K562 (cell line): ENCODE data around the gene PTPN12. TPM values are rescaled to one million over a fixed set of nuclear protein-coding genes. Genes with fewer than 3 reads are reported as not detected.

Experiments used
- ATAC-seq: fragments of 200-7000 bp; cut with Tn5 transposase; 3 replicates; pipeline ENCODE4 v1.9.1; 2020; ENCODE audit warnings: moderate library complexity
- Bru-seq: library from RNA; stranded (reverse); fragments of 400-500 nt; gene quantifications from one replicate; lab custom pipeline; 2021; lab: Mats Ljungman, UMichigan
- BruChase-seq, 2 experiments: library from RNA; stranded (reverse); fragments of 400-500 nt; gene quantifications; one replicate each; lab custom pipeline; 2021; lab: Mats Ljungman, UMichigan
- BruUV-seq: library from RNA; stranded (reverse); fragments of 400-500 nt; replicated peaks from 2 replicates; lab custom pipeline; 2021; lab: Mats Ljungman, UMichigan
- CTCF ChIA-PET: fragments of 300-600 bp; formaldehyde crosslinking; extraction: SDS; loops from one replicate; lab custom pipeline; 2021; ENCODE audit warnings: low intra/inter-chr PET ratio; lab: Yijun Ruan, JAX
- POLR2A ChIA-PET: fragments of 300-600, 350-650 bp; sonication (Branson Sonifier 250); formaldehyde crosslinking; extraction: SDS; loops from one replicate; lab custom pipeline; 2021; ENCODE audit warnings: antibody characterized with exemption, inconsistent platforms; lab: Yijun Ruan, JAX
- DNase-seq, 4 experiments: peaks; one replicate each; pipeline versions ENCODE4 v3.0.0 to v3.0.0-alpha.2; 2011 to 2018; ENCODE audit warnings: low spot score in 3 of 4, mixed read lengths in 3 of 4; ENCODE audit errors: extremely low read depth in 1 of 4
- FAIRE-seq: peaks from 2 replicates; lab custom pipeline; 2011; peaks lifted over from hg19 to GRCh38; lab: Jason Lieb, UNC
- H2AFZ ChIP-seq: 2 replicates; pipeline ENCODE4 v1.6.0; 2011; ENCODE audit warnings: low read depth, low read length, control low read depth, inconsistent platforms
- H3K27ac ChIP-seq: fragments of 200-600 bp; 3 replicates; pipeline ENCODE4 v1.8.0; 2011; ENCODE audit warnings: low read depth, mild to moderate bottlenecking, control low read depth, inconsistent platforms, low read length, moderate library complexity, mixed read lengths; ENCODE audit errors: extremely low read depth
- H3K27me3 ChIP-seq, 2 experiments: fragments of 300-600 bp in 1 of 2; 2 replicates in 1 of 2; 3 replicates in 1 of 2; pipeline versions ENCODE4 v1.6.0 to v1.8.0; 2011; ENCODE audit warnings: inconsistent platforms in 2 of 2, low read length in 2 of 2, mild to moderate bottlenecking in 1 of 2, mixed read lengths in 1 of 2, moderate library complexity in 1 of 2; ENCODE audit not compliant: control insufficient read depth in 2 of 2, insufficient read depth in 2 of 2
- H3K36me3 ChIP-seq: fragments of 300-600 bp; 3 replicates; pipeline ENCODE4 v1.8.0; 2011; ENCODE audit warnings: mild to moderate bottlenecking, low read length, inconsistent platforms; ENCODE audit not compliant: control insufficient read depth, insufficient read depth
- H3K4me1 ChIP-seq, 2 experiments: fragments of 200-600 bp in 1 of 2; replicated peaks in 1 of 2; 2 replicates in 1 of 2; 3 replicates in 1 of 2; pipeline versions ENCODE4 v1.5.1 to v1.8.0; 2011; ENCODE audit warnings: inconsistent platforms in 2 of 2, low read length in 2 of 2, mild to moderate bottlenecking in 1 of 2, mixed read lengths in 1 of 2, moderate library complexity in 1 of 2; ENCODE audit not compliant: control insufficient read depth in 2 of 2, insufficient read depth in 2 of 2
- H3K4me2 ChIP-seq: 2 replicates; pipeline ENCODE4 v1.6.1; 2011; ENCODE audit warnings: low read length, control low read depth, inconsistent platforms, mixed read lengths; ENCODE audit not compliant: insufficient read depth
- H3K4me3 ChIP-seq: fragments of 200-600 bp; sonication (generic), shearing (Covaris generic); 2 replicates; pipeline ENCODE4 v1.5.1; 2016; ENCODE audit warnings: control low read depth, inconsistent platforms
- H3K79me2 ChIP-seq: fragments of 200-600 bp; 3 replicates; pipeline ENCODE4 v1.8.0; 2011; ENCODE audit warnings: low read length, inconsistent platforms; ENCODE audit not compliant: control insufficient read depth, insufficient read depth
- H3K9ac ChIP-seq, 2 experiments: 2 replicates each; pipeline versions ENCODE4 v1.6.0 to v1.6.1; 2011; ENCODE audit warnings: low read depth in 2 of 2, low read length in 2 of 2, control low read depth in 1 of 2, inconsistent platforms in 1 of 2, mild to moderate bottlenecking in 1 of 2, mixed read lengths in 1 of 2; ENCODE audit not compliant: insufficient read depth in 1 of 2
- H3K9me1 ChIP-seq: one replicate; pipeline ENCODE4 v1.6.0; 2011; ENCODE audit warnings: inconsistent platforms, mild to moderate bottlenecking, low read length, moderate library complexity; ENCODE audit not compliant: control insufficient read depth, insufficient read depth
- H3K9me3 ChIP-seq: replicated peaks from 2 replicates; pipeline ENCODE4 v1.5.1; 2011; ENCODE audit warnings: low read depth, low read length, inconsistent platforms; ENCODE audit not compliant: control insufficient read depth, insufficient read depth
- H4K20me1 ChIP-seq: replicated peaks from 2 replicates; pipeline ENCODE4 v1.6.1; 2011; ENCODE audit warnings: low read length, inconsistent platforms, mixed read lengths; ENCODE audit not compliant: control insufficient read depth, insufficient read depth
- CCNT2 ChIP-seq: IDR thresholded peaks from 2 replicates; pipeline ENCODE4 v1.6.1; 2011; ENCODE audit warnings: borderline replicate concordance, low read depth, mild to moderate bottlenecking, moderate library complexity, mixed read lengths, low read length; ENCODE audit not compliant: insufficient read length; ENCODE audit errors: extremely low read depth
- CREM ChIP-seq: IDR thresholded peaks from 2 replicates; pipeline ENCODE4 v1.6.1; 2014; ENCODE audit warnings: antibody characterized with exemption, low read depth
- CXXC5 ChIP-seq: fragments of 250-450 bp; sonication (Bioruptor Pico); IDR thresholded peaks from 2 replicates; pipeline ENCODE4 v1.8.0; 2022; ENCODE audit warnings: inconsistent platforms, mild to moderate bottlenecking, moderate library complexity
- ELF1 ChIP-seq: fragments of 200-800 bp; sonication (Bioruptor generic); IDR thresholded peaks from 2 replicates; pipeline ENCODE4 v1.6.1; 2016; ENCODE audit warnings: missing genetic modification characterization, missing compliant biosample characterization
- HMGN3 ChIP-seq: IDR thresholded peaks from 2 replicates; pipeline ENCODE4 v1.6.1; 2011; ENCODE audit warnings: borderline replicate concordance, low read depth, mild to moderate bottlenecking, mixed read lengths, low read length; ENCODE audit not compliant: insufficient read length; ENCODE audit errors: extremely low read depth
- MYNN ChIP-seq, 2 experiments: sonication (generic); formaldehyde crosslinking in 1 of 2; IDR thresholded peaks; 2 replicates each; pipeline versions ENCODE4 v1.5.0 to v1.6.1; 2016 to 2020; ENCODE audit warnings: antibody characterized with exemption in 1 of 2, missing genetic modification reagents in 1 of 2
- PCBP1 ChIP-seq: fragments of 200-400 bp; formaldehyde crosslinking; IDR thresholded peaks from 2 replicates; pipeline ENCODE4 v1.6.1; 2018; ENCODE audit warnings: mild to moderate bottlenecking, low read depth, low read length; ENCODE audit not compliant: poor library complexity, severe bottlenecking
- SIN3A ChIP-seq, 2 experiments: fragments of 150-350 bp in 1 of 2; IDR thresholded peaks; 2 replicates each; pipeline ENCODE4 v1.6.1; 2011 to 2016; ENCODE audit warnings: borderline replicate concordance in 2 of 2, low read depth in 2 of 2, low read length in 2 of 2, mild to moderate bottlenecking in 2 of 2, moderate library complexity in 2 of 2; ENCODE audit not compliant: control insufficient read depth in 1 of 2
- SMAD4 ChIP-seq: fragments of 250-450 bp; sonication (Bioruptor Pico); conservative IDR thresholded peaks from 2 replicates; pipeline ENCODE4 v1.8.0; 2021; ENCODE audit warnings: inconsistent platforms, mild to moderate bottlenecking, moderate library complexity
- TGIF2 ChIP-seq: sonication (generic); formaldehyde crosslinking; IDR thresholded peaks from 2 replicates; pipeline ENCODE4 v1.8.1; 2022; ENCODE audit warnings: mild to moderate bottlenecking, missing genetic modification reagents, moderate library complexity
- THAP7 ChIP-seq: fragments of 250-450 bp; sonication (Bioruptor Pico); IDR thresholded peaks from 2 replicates; pipeline ENCODE4 v1.5.0; 2021
- YY1 ChIP-seq, 3 experiments: IDR thresholded peaks; 2 replicates each; pipeline ENCODE4 v1.6.1; 2011; ENCODE audit warnings: low read length in 2 of 3, mild to moderate bottlenecking in 2 of 3, moderate library complexity in 2 of 3, borderline replicate concordance in 1 of 3, control low read depth in 1 of 3, low read depth in 1 of 3; ENCODE audit not compliant: insufficient read depth in 3 of 3, insufficient replicate concordance in 2 of 3, control insufficient read depth in 1 of 3, insufficient read length in 1 of 3; ENCODE audit errors: extremely low read depth in 1 of 3
- ZEB2 ChIP-seq: fragments of 450-650 bp; IDR thresholded peaks from 2 replicates; pipeline ENCODE4 v1.6.1; 2016
- WGBS: fragments of 100-300 bp; shearing (Covaris generic); methylation state at CpG from one replicate; pipeline ENCODE4 v1.1.6; 2016; ENCODE audit warnings: low coverage, mixed read lengths; ENCODE audit not compliant: insufficient coverage; ENCODE audit errors: missing lambda C conversion rate; 5-methylcytosine and 5-hydroxymethylcytosine counted together
- in situ Hi-C: fragments of 300-500 bp; cut with MboI; formaldehyde crosslinking; loops from 4 replicates; pipeline ENCODE4 v1.15.0; 2018; ENCODE audit warnings: inconsistent platforms, mixed read lengths
- intact Hi-C: fragments of 100-400 bp; cut with micrococcal nuclease; formaldehyde crosslinking; loops from 2 replicates; pipeline ENCODE4 v1.14.2; 2022
- long read RNA-seq, 3 experiments: library from polyadenylated mRNA in 2 of 3; library from RNA in 1 of 3; unstranded in 2 of 3; stranded (forward) in 1 of 3; transcript quantifications; one replicate each; pipeline ENCODE4 v2.0.0, GENCODE V29; 2019 to 2022
- polyA minus RNA-seq, 3 experiments: library from RNA; depleted of rRNA, polyadenylated mRNA; stranded (reverse); fragments of >200 nt; gene quantifications; 2 replicates each; pipeline ENCODE4 v1.2.3, GENCODE V29; 2011
- polyA plus RNA-seq, 8 experiments: library from polyadenylated mRNA; depleted of rRNA in 4 of 8; stranded (reverse) in 5 of 8; unstranded in 3 of 8; fragments of >200 nt; fragmentation: Nextera tagmentation in 2 of 8; fragmentation: Illumina TruSeq in 1 of 8; extraction: Ambion mirVana in 2 of 8; extraction: Trizol in 1 of 8; gene quantifications; 2 replicates each; pipeline versions ENCODE4 v1.2.1 to v1.2.3, GENCODE V29; 2011 to 2014; ENCODE audit warnings: inconsistent platforms in 1 of 8, missing spikeins in 1 of 8
- total RNA-seq, 7 experiments: library from RNA; depleted of rRNA in 6 of 7; stranded (reverse); fragments of >200 nt in 6 of 7; fragmentation: Illumina TruSeq in 2 of 7; extraction: Trizol in 2 of 7; gene quantifications; 2 replicates each; pipeline versions ENCODE4 v1.2.1 to v1.2.3, GENCODE V29; 2011 to 2021; ENCODE audit warnings: low replicate concordance in 1 of 7

The PTPN12 gene
- total RNA-seq (2011; cell fraction: chromatin; rRNA removed; ENCODE audit: low replicate concordance), result 44.0 and 164 TPM in 2 replicates
- 21.3 and 33.6 TPM in 2 replicates for total RNA-seq (2011; cell fraction: nucleolus; rRNA removed)
- total RNA-seq (2011; cell fraction: nucleoplasm; rRNA removed), result 65.3 and 97.1 TPM in 2 replicates
- total RNA-seq (2014; rRNA removed) (15.3 and 18.0 TPM in 2 replicates), total RNA-seq (2014; rRNA removed; fragmentation: Illumina TruSeq; extraction: Trizol) (25.5 and 33.6 TPM in 2 replicates), total RNA-seq (2015; rRNA removed; fragmentation: Illumina TruSeq; extraction: Trizol) (26.6 and 28.6 TPM in 2 replicates), total RNA-seq (2021) (39.4 and 46.0 TPM in 2 replicates), polyA plus RNA-seq (2011; rRNA removed) (35.0 and 54.9 TPM in 2 replicates), polyA plus RNA-seq (2014; fragmentation: Illumina TruSeq; extraction: Trizol) (66.1 and 79.8 TPM in 2 replicates), polyA plus RNA-seq (2014; fragmentation: Nextera tagmentation; extraction: Ambion mirVana) (10 to 100 TPM; 16.8 to 18.0 TPM), polyA plus RNA-seq (2014; rRNA removed) (26.7 and 31.7 TPM in 2 replicates), polyA minus RNA-seq (2011; rRNA and poly(A)+ RNA removed) (64.3 and 73.0 TPM in 2 replicates), Bru-seq, nascent RNA (percentile 86 among the genes with signal in this experiment), BruChase-seq, experiment 1, labeled RNA remaining after a 2-hour chase (percentile 88 among the genes with signal in this experiment), BruChase-seq, experiment 2, labeled RNA remaining after a 6-hour chase (percentile 86 among the genes with signal in this experiment)
- polyA plus RNA-seq (2011; cell fraction: cytosol; rRNA removed), result 16.2 and 17.8 TPM in 2 replicates
- 26.5 and 38.0 TPM in 2 replicates for polyA plus RNA-seq (2011; cell fraction: nucleus; rRNA removed)
- polyA plus RNA-seq (2012), result 41.5 and 61.5 TPM in 2 replicates
- 13.8 and 25.5 TPM in 2 replicates for polyA minus RNA-seq (2011; cell fraction: cytosol; rRNA and poly(A)+ RNA removed)
- polyA minus RNA-seq (2011; cell fraction: nucleus; rRNA and poly(A)+ RNA removed), result 27.9 and 32.2 TPM in 2 replicates
- long read RNA-seq, experiment 1, transcript PTPN12-203 (18 exons, 2,316 nt), result minor isoform, 6 of 75 reads
- long read RNA-seq, experiment 1, transcript PTPN12-201 (18 exons, 3,406 nt), result major isoform, 30 of 75 reads
- long read RNA-seq, experiment 1, partial matches to known transcripts, result 24 of 75 reads
- long read RNA-seq, experiment 1, other reads (novel, unspliced or antisense), result 15 of 75 reads
- long read RNA-seq, experiment 2, partial matches to known transcripts, result 5 of 29 reads
- long read RNA-seq, experiment 2, other reads (novel, unspliced or antisense), result 23 of 29 reads
- long read RNA-seq, experiment 3, partial matches to known transcripts, result 2 of 4 reads
- long read RNA-seq, experiment 3, other reads (novel, unspliced or antisense), result 1 of 4 reads

- in situ Hi-C loops, result no loop called here
- Histone ChIP-seq H3K36me3 (no peaks in the 10 kb centered on the region; the same call in 2 of the 3 replicates), H3K9me1 (no peaks in the 10 kb centered on the region), H2AFZ (peak within 1 kb of the TSS; percentile 94), H3K79me2 (peaks cover 59% of the 10 kb centered on the region), H4K20me1 (peaks cover 11% of the 10 kb centered on the region), H3K27ac (peak within 1 kb of the TSS; percentile 94), H3K9me3 (no peaks in the 10 kb centered on the region), H3K4me1 (peaks cover 16 to 17% of the 10 kb centered on the region in 2 experiments), H3K9ac (peak within 1 kb of the TSS; percentile 93 to 96), H3K4me3 (peak within 1 kb of the TSS; percentile 80), H3K27me3 (no peaks in the 10 kb centered on the region), H3K4me2 (peak within 1 kb of the TSS; percentile 98)
- FAIRE-seq (no peak), DNase-seq (no peak), ATAC-seq (peak; percentile 68)
- intact Hi-C loops, result loop anchor here (5.0 kb wide), 2 partner anchors 115 to 160 kb away; partner anchors contain the start of gene RSBN1L
- WGBS, result 0% methylated on average over 15 of the region's 64 CpGs
- CTCF ChIA-PET, result no interaction called here
- no TSS peak for BruUV-seq
- POLR2A ChIA-PET, result interaction anchor here (0.6 to 1.1 kb wide), 8 partner anchors 12 to 157 kb away, joined by 3 to 6 read pairs (median 4); no protein-coding TSS in a partner anchor
- TF ChIP-seq MYNN (IDR thresholded peaks at IDR 0.05) (no peak), MYNN (CRISPR knock-in tag; IDR thresholded peaks at IDR 0.05) (no peak), SIN3A (IDR thresholded peaks at IDR 0.05; ENCODE audit: borderline replicate concordance in 2 of 2, control insufficient read depth in 1 of 2, low read depth in 2 of 2, low read length in 2 of 2) (0 out of 4 replicates have a peak, but pooled peaks have one; percentile 32 to 58), HMGN3 (peak; percentile 39), ELF1 (tag) (peak; percentile 49; the same call in 1 of the 2 replicates), SMAD4 (CRISPR knock-in tag) (0 out of 2 replicates have a peak, but pooled peaks have one; percentile 17), CXXC5 (CRISPR knock-in tag) (0 out of 2 replicates have a peak, but pooled peaks have one; percentile 4), CREM (0 out of 2 replicates have a peak, but pooled peaks have one; percentile 7), THAP7 (CRISPR knock-in tag) (no peak), PCBP1 (peak; percentile 89), CCNT2 (peak; percentile 30), ZEB2 (no peak), TGIF2 (CRISPR knock-in tag) (peak; percentile 39; the same call in 1 of the 2 replicates), YY1 (IDR thresholded peaks at IDR 0.05; ENCODE audit: borderline replicate concordance in 1 of 3, control insufficient read depth in 1 of 3, extremely low read depth in 1 of 3, insufficient read depth in 3 of 3, insufficient read length in 1 of 3, insufficient replicate concordance in 2 of 3, low read depth in 1 of 3, low read length in 2 of 3) (peak in 1 of 3 experiments; percentile 1)
Observed at GRCh38 chr7:77537136-77537777, at the start of gene PTPN12. Gene PTPN12 (plus strand): TSS chr7:77537295. CDS start chr7:77537547, 252 bp downstream.
